SU-DHL-6 (cell line): ENCODE data around the gene KLHL8.

Source experiments
- EZH2phosphoT487 ChIP-seq: fragments of 200-600 bp; sonication (generic), shearing (Covaris generic); conservative IDR thresholded peaks from 2 replicates; pipeline ENCODE4 v1.6.1; 2018; ENCODE audit warnings: mild to moderate bottlenecking, antibody characterized with exemption, low read length, moderate library complexity, mixed read lengths
- TF ChIP-seq, protein P1 (sequence below): fragments of 200-600 bp; sonication (generic); IDR thresholded peaks from one replicate; pipeline ENCODE4 v1.5.1; 2017; ENCODE audit warnings: antibody characterized with exemption, mild to moderate bottlenecking, low read length, moderate library complexity; ENCODE audit not compliant: insufficient read depth, poor library complexity, severe bottlenecking

DNA sequence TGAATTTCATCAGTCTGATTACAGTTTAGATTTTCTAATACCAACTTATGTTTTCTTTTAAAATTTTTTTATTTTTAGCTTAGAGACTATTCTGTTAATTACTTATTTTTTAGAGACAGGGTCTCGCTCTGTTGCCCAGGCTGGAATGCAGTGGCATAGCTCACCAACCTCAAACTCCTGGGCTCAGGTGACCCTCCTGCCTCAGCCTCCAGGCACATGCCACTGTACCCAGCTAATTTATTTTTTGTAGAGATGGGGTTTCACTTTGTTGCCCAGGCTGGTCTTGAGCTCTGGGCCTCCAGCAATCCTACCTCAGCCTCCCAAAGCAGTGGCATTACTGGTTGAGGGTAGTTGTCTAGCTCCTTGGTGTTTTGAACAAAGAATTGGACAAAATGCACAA, 102.0 kb downstream of the KLHL8 start:
- TF ChIP-seq, protein P1, sequence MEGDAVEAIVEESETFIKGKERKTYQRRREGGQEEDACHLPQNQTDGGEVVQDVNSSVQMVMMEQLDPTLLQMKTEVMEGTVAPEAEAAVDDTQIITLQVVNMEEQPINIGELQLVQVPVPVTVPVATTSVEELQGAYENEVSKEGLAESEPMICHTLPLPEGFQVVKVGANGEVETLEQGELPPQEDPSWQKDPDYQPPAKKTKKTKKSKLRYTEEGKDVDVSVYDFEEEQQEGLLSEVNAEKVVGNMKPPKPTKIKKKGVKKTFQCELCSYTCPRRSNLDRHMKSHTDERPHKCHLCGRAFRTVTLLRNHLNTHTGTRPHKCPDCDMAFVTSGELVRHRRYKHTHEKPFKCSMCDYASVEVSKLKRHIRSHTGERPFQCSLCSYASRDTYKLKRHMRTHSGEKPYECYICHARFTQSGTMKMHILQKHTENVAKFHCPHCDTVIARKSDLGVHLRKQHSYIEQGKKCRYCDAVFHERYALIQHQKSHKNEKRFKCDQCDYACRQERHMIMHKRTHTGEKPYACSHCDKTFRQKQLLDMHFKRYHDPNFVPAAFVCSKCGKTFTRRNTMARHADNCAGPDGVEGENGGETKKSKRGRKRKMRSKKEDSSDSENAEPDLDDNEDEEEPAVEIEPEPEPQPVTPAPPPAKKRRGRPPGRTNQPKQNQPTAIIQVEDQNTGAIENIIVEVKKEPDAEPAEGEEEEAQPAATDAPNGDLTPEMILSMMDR = no peak
- TF ChIP-seq EZH2phosphoT487 = no peak
